ENCODE measurements around the gene PFKL. TPM values are rescaled to one million over a fixed set of nuclear protein-coding genes. Genes with fewer than 3 reads are reported as not detected.

PFKL gene
- total and polyA plus RNA-seq, 8 donors = 80.3 to 116 (median 93.5) TPM

DNA sequence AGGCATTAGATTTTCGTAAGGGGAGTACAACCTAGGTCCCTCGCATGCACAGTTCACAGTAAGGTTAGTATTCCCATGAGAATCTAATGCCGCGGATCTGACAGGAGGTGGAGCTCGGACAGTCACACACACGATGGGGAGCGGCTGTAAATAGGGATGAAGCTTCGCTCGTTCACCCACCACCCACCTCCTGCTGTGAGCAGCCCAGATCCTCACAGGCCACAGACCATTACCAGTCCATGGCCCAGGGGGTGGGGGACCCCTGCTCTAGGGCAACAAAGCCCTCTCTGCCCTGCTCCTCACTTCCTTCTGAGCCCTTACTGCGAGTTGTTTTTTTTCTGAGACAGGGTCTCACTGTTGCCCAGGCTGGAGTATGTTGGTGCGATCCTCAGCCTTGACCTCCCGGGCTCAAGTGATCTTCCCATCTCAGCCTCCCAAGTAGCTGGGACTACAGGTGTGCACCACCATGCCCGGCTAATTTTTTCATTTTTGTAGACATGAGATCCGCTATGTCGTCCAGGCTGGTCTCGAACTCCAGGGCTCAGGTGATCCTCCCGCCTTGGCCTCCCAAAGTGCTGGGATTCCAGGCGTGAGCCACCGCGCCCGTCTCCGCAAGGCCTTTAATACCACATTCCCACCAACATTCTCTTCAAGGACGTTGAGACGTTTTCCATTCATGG, 74.9 kb downstream of the PFKL start:
- H3K9me3 ChIP-seq = no peaks in the 10 kb centered on the region
- intact Hi-C loops (cut with DNase I) = no loop called here
- peaks cover 0 to 57% of the 10 kb centered on the region in 2 donors for H3K27me3 ChIP-seq
- H3K27ac ChIP-seq = peak overlapping the region in 1 of 2 donors; percentile 90
- no peak overlapping the region for H3K4me3 ChIP-seq
- H3K4me1 ChIP-seq = peaks cover 0 to 40% of the 10 kb centered on the region in 2 donors
- ATAC-seq (no peak), DNase-seq (peak in 1 of 4 donors; percentile 24)
- no peak for TF ChIP-seq CTCF (IDR thresholded peaks at IDR 0.05)
- peaks cover 0 to 38% of the 10 kb centered on the region in 2 donors for H3K36me3 ChIP-seq

GRCh38 chr21:44375281-44375651, 75.4 kb downstream of the PFKL start:
- intact Hi-C loops (cut with DNase I) = no loop called here
- H3K27ac ChIP-seq = peak overlapping the region in 1 of 2 donors; percentile 90
- H3K4me3 ChIP-seq = no peak overlapping the region
- no peak for TF ChIP-seq CTCF (IDR thresholded peaks at IDR 0.05)
- DNase-seq = peak in 2 of 4 donors; percentile 66 to 68
- peaks cover 0 to 58% of the 10 kb centered on the region in 2 donors for H3K27me3 ChIP-seq
- peaks cover 0 to 41% of the 10 kb centered on the region in 2 donors for H3K36me3 ChIP-seq
- no peaks in the 10 kb centered on the region for H3K9me3 ChIP-seq
- H3K4me1 ChIP-seq = peaks cover 0 to 36% of the 10 kb centered on the region in 2 donors
- ATAC-seq = peak; percentile 31

DNA sequence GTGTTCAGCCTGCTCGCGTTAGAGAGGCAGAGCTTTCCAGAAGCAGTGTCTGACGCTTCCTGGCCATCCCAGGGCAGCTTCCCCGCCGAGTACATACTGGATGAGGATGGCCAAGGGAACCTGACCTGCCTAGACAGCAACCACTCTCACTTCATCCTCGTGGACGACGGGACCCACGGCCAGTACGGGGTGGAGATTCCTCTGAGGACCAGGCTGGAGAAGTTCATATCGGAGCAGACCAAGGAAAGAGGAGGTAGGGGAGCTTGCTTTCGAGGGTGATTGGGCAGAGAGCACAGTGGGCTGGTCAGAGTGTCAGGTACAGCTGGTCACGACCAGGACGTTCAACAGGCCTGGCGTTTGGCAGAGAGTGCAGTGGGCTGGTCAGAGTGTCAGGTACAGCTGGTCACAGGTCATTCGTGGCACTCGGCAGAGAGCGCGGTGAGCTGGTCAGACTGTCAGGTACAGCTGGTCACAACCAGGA, 75.9 kb downstream of the PFKL start:
- Histone ChIP-seq H3K27me3 (peaks cover 0 to 58% of the 10 kb centered on the region in 2 donors), H3K4me1 (peaks cover 0 to 33% of the 10 kb centered on the region in 2 donors), H3K4me3 (no peak overlapping the region), H3K27ac (peak overlapping the region in 1 of 2 donors; percentile 90), H3K9me3 (no peaks in the 10 kb centered on the region), H3K36me3 (peaks cover 0 to 41% of the 10 kb centered on the region in 2 donors)
- DNase-seq (peak in 1 of 4 donors; percentile 64), ATAC-seq (no peak)
- no peak for TF ChIP-seq CTCF (IDR thresholded peaks at IDR 0.05)
- intact Hi-C loops (cut with DNase I) = no loop called here

GRCh38 chr21:44376606-44377005, 76.8 kb downstream of the PFKL start:
- H3K27me3 ChIP-seq = peaks cover 0 to 59% of the 10 kb centered on the region in 2 donors
- ATAC-seq = no peak
- intact Hi-C loops (cut with DNase I) = no loop called here
- H3K36me3 ChIP-seq = peaks cover 0 to 43% of the 10 kb centered on the region in 2 donors
- TF ChIP-seq CTCF (IDR thresholded peaks at IDR 0.05) = no peak
- peaks cover 0 to 33% of the 10 kb centered on the region in 2 donors for H3K4me1 ChIP-seq
- H3K9me3 ChIP-seq = no peaks in the 10 kb centered on the region
- H3K27ac ChIP-seq = no peak overlapping the region
- H3K4me3 ChIP-seq = no peak overlapping the region
- peak in 1 of 4 donors; percentile 45 for DNase-seq

Other genes with a start within 250 kb of the PFKL start
- 1 to 10 TPM; 3.9 to 6.7 TPM for gene PWP2, start 192.7 kb upstream of the PFKL start, total RNA-seq
- 10 to 100 TPM in 1 of 6 donors, 1 to 10 TPM in 5; 1.7 to 10.8 (median 8.6) TPM for gene PWP2, start 192.7 kb upstream of the PFKL start, polyA plus RNA-seq (ENCODE audit: insufficient read length in 6 of 6)
- 10 to 100 TPM in 1 of 2 donors, 1 to 10 TPM in 1; 8.8 to 10.8 TPM for gene GATD3, start 166.4 kb upstream of the PFKL start, total RNA-seq
- 10 to 100 TPM; 22.3 to 50.1 (median 36.2) TPM for gene GATD3, start 166.4 kb upstream of the PFKL start, polyA plus RNA-seq (ENCODE audit: insufficient read length in 6 of 6)
- gene ICOSLG, start 59.1 kb upstream of the PFKL start, total RNA-seq = 1 to 10 TPM; 3.9 to 4.6 TPM
- 1 to 10 TPM; 1.7 to 3.3 (median 2.1) TPM for gene ICOSLG, start 59.1 kb upstream of the PFKL start, polyA plus RNA-seq (ENCODE audit: insufficient read length in 6 of 6)
- not detected for gene DNMT3L, start 38.2 kb upstream of the PFKL start, total RNA-seq
- not detected for gene DNMT3L, start 38.2 kb upstream of the PFKL start, polyA plus RNA-seq (ENCODE audit: insufficient read length in 6 of 6)
- gene AIRE, start 14.2 kb upstream of the PFKL start, total RNA-seq = under 1 TPM in 1 of 2 donors, not detected in 1; 0.06 TPM
- under 1 TPM in 5 of 6 donors, not detected in 1; 0.06 to 0.21 (median 0.09) TPM for gene AIRE, start 14.2 kb upstream of the PFKL start, polyA plus RNA-seq (ENCODE audit: insufficient read length in 6 of 6)
- 10 to 100 TPM; 20.8 to 21.4 TPM for gene CFAP410, start 39.3 kb downstream of the PFKL start, total RNA-seq
- gene CFAP410, start 39.3 kb downstream of the PFKL start, polyA plus RNA-seq (ENCODE audit: insufficient read length in 6 of 6) = 10 to 100 TPM; 16.5 to 31.5 (median 20.7) TPM
- gene TRPM2, start 53.6 kb downstream of the PFKL start, total RNA-seq = 10 to 100 TPM; 11.0 to 25.6 TPM
- gene TRPM2, start 53.6 kb downstream of the PFKL start, polyA plus RNA-seq (ENCODE audit: insufficient read length in 6 of 6) = 1 to 10 TPM; 1.2 to 1.8 (median 1.5) TPM
- 1 to 10 TPM; 2.4 to 5.7 TPM for gene LRRC3, start 155.5 kb downstream of the PFKL start, total RNA-seq
- gene LRRC3, start 155.5 kb downstream of the PFKL start, polyA plus RNA-seq (ENCODE audit: insufficient read length in 6 of 6) = 1 to 10 TPM; 4.9 to 7.0 (median 6.3) TPM
- gene KRTAP10-1, start 240.1 kb downstream of the PFKL start, total RNA-seq = not detected
- not detected for gene KRTAP10-1, start 240.1 kb downstream of the PFKL start, polyA plus RNA-seq (ENCODE audit: insufficient read length in 6 of 6)

All from left lung (tissue), 10 donors.